Peyer's patch (tissue), 4 donors: Measurements from ENCODE around the gene EBF4.

Source experiments
- CTCF ChIP-seq, 6 experiments: fragments of 450-650 bp in 4 of 6; fragments of 200-600 bp in 2 of 6; sonication (generic) in 1 of 6; IDR thresholded peaks; one replicate each; pipeline ENCODE4 v1.5.1; 2017 to 2019; ENCODE audit warnings: antibody characterized with exemption in 6 of 6, mild to moderate bottlenecking in 3 of 6, moderate library complexity in 1 of 6
- POLR2A ChIP-seq, 2 donors: fragments of 450-650 bp; IDR thresholded peaks; one replicate each; pipeline ENCODE4 v1.5.1; 2017; ENCODE audit warnings: antibody characterized with exemption in 2 of 2, mild to moderate bottlenecking in 2 of 2, moderate library complexity in 2 of 2

DNA sequence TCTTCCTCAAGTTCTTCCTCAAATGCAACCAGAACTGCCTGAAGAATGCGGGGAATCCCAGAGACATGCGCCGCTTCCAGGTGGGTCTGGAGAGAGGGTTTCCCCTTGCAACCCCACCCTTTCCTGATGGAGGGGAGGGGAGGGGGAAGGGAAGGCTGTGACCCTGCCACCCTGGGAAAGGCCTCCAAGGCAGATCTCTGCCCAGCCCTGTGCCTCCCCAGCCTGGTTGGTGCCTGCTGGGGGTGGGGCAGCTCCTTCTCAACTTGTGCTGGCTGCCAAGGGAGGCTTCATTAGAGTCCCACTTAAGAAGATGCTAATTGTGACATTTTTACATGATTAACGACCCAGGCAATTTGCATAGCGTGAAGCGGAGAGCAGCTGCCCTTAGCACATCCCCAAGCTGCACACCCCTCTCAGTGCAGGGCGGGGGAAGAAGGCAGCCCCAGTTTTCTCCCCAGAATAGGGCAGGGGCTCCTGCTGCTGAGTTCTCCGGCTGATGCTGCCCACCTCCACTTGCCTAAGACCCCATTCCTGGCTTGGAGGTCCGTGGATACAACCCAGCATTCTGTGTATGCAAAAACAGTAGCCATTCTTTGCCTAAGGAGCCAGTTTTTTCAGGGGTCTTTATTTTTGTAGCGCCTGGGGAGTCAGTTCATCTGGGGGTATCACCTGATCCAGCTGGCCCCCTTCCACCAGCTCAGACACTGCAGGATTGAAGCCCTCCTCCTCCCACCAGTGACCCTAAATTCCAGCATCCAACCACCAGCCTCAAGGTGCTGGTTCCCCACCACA lies 56.2 kb downstream of the EBF4 start:
- TF ChIP-seq CTCF (IDR thresholded peaks at IDR 0.05) = no peak
- no peak for TF ChIP-seq POLR2A (IDR thresholded peaks at IDR 0.05)
